ENCODE data around the gene TBC1D22B.

GRCh38 chr6:37359039-37359438 is 101.5 kb downstream of the TBC1D22B start:
- TF ChIP-seq CTCF (tag by site-specific recombination; IDR thresholded peaks at IDR 0.05) (no peak), KLF16 (tag by site-specific recombination; IDR thresholded peaks at IDR 0.05) (no peak), ZNF24 (tag by site-specific recombination; IDR thresholded peaks at IDR 0.05) (no peak), ZNF274 (IDR thresholded peaks at IDR 0.05; ENCODE audit: low read length) (no peak), ZNF274 (tag by site-specific recombination; IDR thresholded peaks at IDR 0.05; ENCODE audit: borderline replicate concordance) (no peak), ZNF707 (tag by site-specific recombination; IDR thresholded peaks at IDR 0.05) (no peak), ZBTB44 (tag by site-specific recombination; IDR thresholded peaks at IDR 0.05) (no peak), REPIN1 (tag by site-specific recombination; IDR thresholded peaks at IDR 0.05; ENCODE audit: low read depth) (no peak), ZBTB20 (tag by site-specific recombination; IDR thresholded peaks at IDR 0.05) (no peak), ZNF354C (tag by site-specific recombination; IDR thresholded peaks at IDR 0.05; ENCODE audit: borderline replicate concordance, low read depth) (no peak), ZNF692 (tag by site-specific recombination; IDR thresholded peaks at IDR 0.05) (no peak), ZNF169 (tag by site-specific recombination; IDR thresholded peaks at IDR 0.05) (no peak), ZNF600 (tag by site-specific recombination; IDR thresholded peaks at IDR 0.05) (0 out of 2 replicates have a peak, but pooled peaks have one; percentile 44), ZNF585B (tag by site-specific recombination; IDR thresholded peaks at IDR 0.05) (no peak)

All from HEK293 (cell line).